Ovary (tissue), 9 donors: ENCODE results near the gene IL15RA. TPM values are rescaled to one million over a fixed set of nuclear protein-coding genes. Genes with fewer than 3 reads are reported as not detected.

Source experiments
- DNase-seq, 5 donors: peaks; one replicate each; pipeline ENCODE4 v3.0.0-alpha.2; 2019 to 2020
- H3K27ac ChIP-seq, 2 donors: fragments of 200-600 bp; one replicate each; pipeline versions ENCODE4 v1.5.1 to v1.8.0; 2019 to 2022
- H3K27me3 ChIP-seq: fragments of 200-600 bp; one replicate; pipeline ENCODE4 v1.8.0; 2022
- H3K36me3 ChIP-seq: fragments of 200-600 bp; sonication (generic); one replicate; pipeline ENCODE4 v1.5.1; 2019
- H3K4me1 ChIP-seq: one replicate; pipeline ENCODE4 v1.8.1; 2013; ENCODE audit warnings: mild to moderate bottlenecking, moderate library complexity; ENCODE audit not compliant: insufficient read depth
- H3K4me3 ChIP-seq: fragments of 200-600 bp; sonication (generic); one replicate; pipeline ENCODE4 v1.5.1; 2017
- H3K9me3 ChIP-seq, 2 donors: fragments of 200-600 bp in 1 of 2; sonication (generic) in 1 of 2; one replicate each; pipeline versions ENCODE4 v1.5.1 to v1.8.1; 2013 to 2019; ENCODE audit warnings: mild to moderate bottlenecking in 1 of 2, moderate library complexity in 1 of 2
- EP300 ChIP-seq: sonication (generic); formaldehyde crosslinking; IDR thresholded peaks from one replicate; pipeline ENCODE4 v1.6.1; 2017; ENCODE audit warnings: antibody characterized with exemption
- POLR2A ChIP-seq: fragments of 450-650 bp; IDR thresholded peaks from one replicate; pipeline ENCODE4 v1.6.1; 2017; ENCODE audit warnings: antibody characterized with exemption, mild to moderate bottlenecking, moderate library complexity
- WGBS, 3 donors: extraction: QIAGEN DNeasy Blood & Tissue Kit in 1 of 3; methylation state at CpG; one replicate each; pipeline versions ENCODE4 v1.1.5 to v1.1.7; 2013 to 2017; 5-methylcytosine and 5-hydroxymethylcytosine counted together
- intact Hi-C, 4 donors: fragments of 100-400 bp; cut with DNase I; formaldehyde crosslinking; loops; one replicate each; pipeline versions ENCODE4 v1.11.0 to v1.15.1; 2022 to 2023
- polyA plus RNA-seq, 2 donors: library from polyadenylated mRNA; stranded (reverse); fragments of 200-250 nt in 1 of 2; fragments of 350-450 nt in 1 of 2; fragmentation: Illumina TruSeq in 1 of 2; extraction: RNeasy Lipid Tissue Mini Kit (QIAGEN cat#74804) in 1 of 2; gene quantifications; one replicate each; pipeline ENCODE4 v1.2.3, GENCODE V29; 2013 to 2014
- total RNA-seq, 7 donors: library from RNA; depleted of rRNA in 2 of 7; stranded (reverse); fragments of >200 nt in 2 of 7; fragmentation: NEBNext Ultra II Directional in 3 of 7; extraction: Animal tissue kit (Norgen Biotek cat#: 25700) in 3 of 7; gene quantifications; one replicate each; pipeline versions ENCODE4 v1.1.0 to v1.2.4, GENCODE V29; 2016 to 2023
- TF ChIP-seq, protein P1 (sequence below), 3 donors: fragments of 450-650 bp in 2 of 3; fragments of 200-600 bp in 1 of 3; IDR thresholded peaks; one replicate each; pipeline versions ENCODE4 v1.5.1 to v1.8.0; 2016 to 2022; ENCODE audit warnings: antibody characterized with exemption in 3 of 3, mild to moderate bottlenecking in 1 of 3
- donor health status: DM: no; HTN: no; CAD: no; lungs with moderate emphysema.
- donor health status: DM: no; HTN: no; CAD: no.
- donor health status: Bipolar disorder and iron deficiency.
- donor health status: DM: yes; HTN: yes; CAD: no.
- donor health status: DM: no; HTN: no; CAD: no.
- donor health status: DM: yes; HTN: yes; CAD: no.

Gene IL15RA
- total and polyA plus RNA-seq, 9 donors = 2.7 to 15.2 (median 6.3) TPM

- no peaks in the 10 kb centered on the region for H3K27me3 ChIP-seq
- intact Hi-C loops = no loop called here
- H3K36me3 ChIP-seq = no peaks in the 10 kb centered on the region
- H3K27ac ChIP-seq = no peak overlapping the region
- no peaks in the 10 kb centered on the region for H3K9me3 ChIP-seq
- DNase-seq = no peak
- WGBS, 3 donors = 87 to 95% (median 95%) methylated on average over 5 of the region's 5 CpGs
- peaks cover 1% of the 10 kb centered on the region for H3K4me1 ChIP-seq
- H3K4me3 ChIP-seq = no peak overlapping the region
- TF ChIP-seq POLR2A (no peak), EP300 (no peak)
- TF ChIP-seq, protein P1, sequence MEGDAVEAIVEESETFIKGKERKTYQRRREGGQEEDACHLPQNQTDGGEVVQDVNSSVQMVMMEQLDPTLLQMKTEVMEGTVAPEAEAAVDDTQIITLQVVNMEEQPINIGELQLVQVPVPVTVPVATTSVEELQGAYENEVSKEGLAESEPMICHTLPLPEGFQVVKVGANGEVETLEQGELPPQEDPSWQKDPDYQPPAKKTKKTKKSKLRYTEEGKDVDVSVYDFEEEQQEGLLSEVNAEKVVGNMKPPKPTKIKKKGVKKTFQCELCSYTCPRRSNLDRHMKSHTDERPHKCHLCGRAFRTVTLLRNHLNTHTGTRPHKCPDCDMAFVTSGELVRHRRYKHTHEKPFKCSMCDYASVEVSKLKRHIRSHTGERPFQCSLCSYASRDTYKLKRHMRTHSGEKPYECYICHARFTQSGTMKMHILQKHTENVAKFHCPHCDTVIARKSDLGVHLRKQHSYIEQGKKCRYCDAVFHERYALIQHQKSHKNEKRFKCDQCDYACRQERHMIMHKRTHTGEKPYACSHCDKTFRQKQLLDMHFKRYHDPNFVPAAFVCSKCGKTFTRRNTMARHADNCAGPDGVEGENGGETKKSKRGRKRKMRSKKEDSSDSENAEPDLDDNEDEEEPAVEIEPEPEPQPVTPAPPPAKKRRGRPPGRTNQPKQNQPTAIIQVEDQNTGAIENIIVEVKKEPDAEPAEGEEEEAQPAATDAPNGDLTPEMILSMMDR (IDR thresholded peaks at IDR 0.05) = no peak
Measured at GRCh38 chr10:5968037-5968680, 9.2 kb downstream of the IL15RA start.

DNA sequence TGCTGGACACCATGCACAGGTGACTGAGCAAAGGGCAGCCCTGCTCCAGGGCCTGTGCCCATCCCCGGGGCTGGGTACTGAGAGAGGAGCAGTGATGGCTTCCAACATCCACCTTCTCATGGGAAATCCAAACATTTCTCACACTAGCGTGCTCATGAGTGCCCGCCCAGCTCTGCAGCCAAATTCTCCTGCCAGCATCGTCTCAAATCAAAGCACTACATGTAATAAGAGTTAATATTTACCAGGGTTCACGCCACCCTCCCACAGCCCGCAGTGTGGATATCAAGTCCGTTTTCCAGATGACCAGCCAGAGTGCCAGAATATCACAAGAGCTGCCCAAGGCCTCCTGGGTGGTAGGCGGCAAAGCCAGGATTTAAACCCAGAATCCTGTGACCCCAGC, 12.1 kb downstream of the IL15RA start:
- intact Hi-C loops = no loop called here
- no peaks in the 10 kb centered on the region for H3K36me3 ChIP-seq
- no peaks in the 10 kb centered on the region for H3K4me1 ChIP-seq
- no peaks in the 10 kb centered on the region for H3K27me3 ChIP-seq
- H3K9me3 ChIP-seq = no peaks in the 10 kb centered on the region
- H3K27ac ChIP-seq = no peak overlapping the region
- no peak overlapping the region for H3K4me3 ChIP-seq
- TF ChIP-seq EP300 = no peak
- TF ChIP-seq POLR2A = no peak
- TF ChIP-seq, protein P1 (IDR thresholded peaks at IDR 0.05) = no peak
- 89 to 91% (median 89%) methylated on average over 8 of the region's 8 CpGs for WGBS, 3 donors
- peak in 3 of 5 donors; percentile 2 to 11 (median 6) for DNase-seq

- WGBS, 3 donors = 89 to 93% (median 90%) methylated on average over 13 of the region's 13 CpGs
- intact Hi-C loops = no loop called here
- no peaks in the 10 kb centered on the region for H3K4me1 ChIP-seq
- peak in 3 of 5 donors; percentile 4 to 13 (median 8) for DNase-seq
- no peak overlapping the region for H3K27ac ChIP-seq
- no peaks in the 10 kb centered on the region for H3K36me3 ChIP-seq
- no peaks in the 10 kb centered on the region for H3K9me3 ChIP-seq
- TF ChIP-seq EP300 (no peak), POLR2A (no peak)
- TF ChIP-seq, protein P1 (IDR thresholded peaks at IDR 0.05) = no peak
- H3K4me3 ChIP-seq = no peak overlapping the region
- H3K27me3 ChIP-seq = no peaks in the 10 kb centered on the region
Measured at GRCh38 chr10:5964736-5965135, 12.6 kb downstream of the IL15RA start.

DNA sequence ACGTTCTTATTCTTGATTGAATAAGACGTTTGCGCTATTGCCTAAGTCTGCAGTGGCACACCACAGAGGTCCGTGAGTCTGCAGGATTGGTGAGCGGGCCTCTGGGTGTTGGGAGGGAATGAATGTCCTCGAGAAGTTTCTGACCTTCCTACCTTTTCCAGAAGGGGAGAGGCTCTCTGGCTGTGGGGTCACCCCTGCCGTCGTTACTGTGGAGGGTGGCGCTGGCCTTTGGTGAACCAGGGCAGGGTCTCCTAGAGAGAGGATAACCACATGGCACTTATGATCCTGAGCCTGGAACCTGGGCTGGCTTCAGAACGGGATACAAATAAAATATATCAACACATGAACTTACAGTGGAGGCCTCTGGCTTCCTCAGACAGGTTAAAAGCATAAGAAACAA, 13.8 kb downstream of the IL15RA start:
- Histone ChIP-seq H3K36me3 (no peaks in the 10 kb centered on the region), H3K4me1 (no peaks in the 10 kb centered on the region), H3K27ac (no peak overlapping the region), H3K9me3 (no peaks in the 10 kb centered on the region), H3K4me3 (no peak overlapping the region), H3K27me3 (no peaks in the 10 kb centered on the region)
- 81 to 85% (median 85%) methylated on average over 10 of the region's 10 CpGs for WGBS, 3 donors
- TF ChIP-seq POLR2A (no peak), EP300 (no peak)
- TF ChIP-seq, protein P1 (IDR thresholded peaks at IDR 0.05) = no peak
- DNase-seq = peak in 3 of 5 donors; percentile 3 to 7 (median 6)
- intact Hi-C loops = no loop called here
